HCT116 (cell line): ENCODE measurements around the gene ATP8B3. TPM values are rescaled to one million over a fixed set of nuclear protein-coding genes. Genes with fewer than 3 reads are reported as not detected.
A peak's percentile ranks its signal among the peaks of the same experiment; 100 is the strongest.

Experiments
- ATAC-seq: fragments of 200-7000 bp; cut with Tn5 transposase; 2 replicates; pipeline ENCODE4 v1.9.1; 2020; ENCODE audit warnings: mild to moderate bottlenecking, moderate library complexity
- BruUV-seq: library from RNA; stranded (reverse); fragments of 400-500 nt; replicated peaks from 2 replicates; lab custom pipeline; 2021; lab: Mats Ljungman, UMichigan
- CTCF ChIA-PET: fragments of 300-600 bp; sonication (Branson Sonifier 250); formaldehyde crosslinking; loops from one replicate; lab custom pipeline; 2021; ENCODE audit warnings: antibody characterized with exemption; lab: Charles Lee
- POLR2A ChIA-PET: fragments of 300-600, 350-600 bp; sonication (Branson Sonifier 250); formaldehyde crosslinking; loops from one replicate; lab custom pipeline; 2021; ENCODE audit warnings: antibody characterized with exemption; lab: Charles Lee
- RAD21 ChIA-PET, 2 experiments: fragments of 300-600 bp; sonication (Branson Sonifier 250); formaldehyde crosslinking; loops; one replicate each; lab custom pipeline; 2023; ENCODE audit warnings: low total read pairs in 2 of 2; ENCODE audit not compliant: uncharacterized antibody in 2 of 2, unreplicated experiment in 2 of 2, low non-redundant PET in 1 of 2; lab: Charles Lee
- DNase-seq: peaks from one replicate; pipeline ENCODE4 v3.0.0-alpha.2; 2010; ENCODE audit warnings: low read depth, low spot score
- H2AFZ ChIP-seq: fragments of 200-600 bp; shearing (Covaris generic), sonication (generic); 2 replicates; pipeline ENCODE4 v1.6.1; 2017; ENCODE audit warnings: low read depth, mixed run types, mixed read lengths, antibody characterized with exemption, low read length; ENCODE audit not compliant: poor library complexity, severe bottlenecking
- H3K27ac ChIP-seq: 2 replicates; pipeline ENCODE4 v1.5.1; 2012; ENCODE audit warnings: low read depth, low read length
- H3K27me3 ChIP-seq: fragments of 200-600 bp; sonication (generic); 2 replicates; pipeline ENCODE4 v1.6.1; 2016; ENCODE audit warnings: mixed run types, low read length, mixed read lengths; ENCODE audit not compliant: insufficient read depth
- H3K36me3 ChIP-seq, 2 experiments: fragments of 200-500 bp in 1 of 2; fragments of 200-600 bp in 1 of 2; sonication (Bioruptor generic) in 1 of 2; sonication (generic) in 1 of 2; 2 replicates each; pipeline versions ENCODE4 v1.5.1 to v1.6.1; 2014 to 2016; ENCODE audit warnings: low read length in 2 of 2, inconsistent platforms in 1 of 2, mixed read lengths in 1 of 2, mixed run types in 1 of 2; ENCODE audit not compliant: insufficient read depth in 2 of 2, control insufficient read depth in 1 of 2
- H3K4me1 ChIP-seq, 2 experiments: fragments of 200-600 bp in 1 of 2; sonication (generic) in 1 of 2; 2 replicates each; pipeline versions ENCODE4 v1.5.1 to v1.6.1; 2012 to 2017; ENCODE audit warnings: low read length in 2 of 2, inconsistent platforms in 1 of 2, mild to moderate bottlenecking in 1 of 2, mixed read lengths in 1 of 2, mixed run types in 1 of 2, moderate library complexity in 1 of 2; ENCODE audit not compliant: insufficient read depth in 2 of 2, control insufficient read depth in 1 of 2
- H3K4me2 ChIP-seq: fragments of 200-600 bp; sonication (generic); 2 replicates; pipeline ENCODE4 v1.6.1; 2017; ENCODE audit warnings: mixed run types, low read length, mixed read lengths
- H3K4me3 ChIP-seq, 2 experiments: fragments of 200-600 bp in 1 of 2; sonication (generic) in 1 of 2; replicated peaks in 1 of 2; 2 replicates each; pipeline ENCODE4 v1.5.1; 2011 to 2016; ENCODE audit warnings: low read length in 2 of 2, control low read depth in 1 of 2, low read depth in 1 of 2, mild to moderate bottlenecking in 1 of 2, mixed read lengths in 1 of 2, mixed run types in 1 of 2
- H3K79me2 ChIP-seq: fragments of 200-600 bp; sonication (generic); 2 replicates; pipeline ENCODE4 v1.6.1; 2017; ENCODE audit warnings: mild to moderate bottlenecking, mixed run types, low read length, moderate library complexity, mixed read lengths; ENCODE audit not compliant: insufficient read depth
- H3K9ac ChIP-seq: fragments of 200-600 bp; sonication (generic); 2 replicates; pipeline ENCODE4 v1.6.1; 2016; ENCODE audit warnings: low read length, mixed read lengths
- H3K9me2 ChIP-seq: fragments of 200-600 bp; sonication (generic), shearing (Covaris generic); 2 replicates; pipeline ENCODE4 v1.6.1; 2017; ENCODE audit warnings: mixed run types, mild to moderate bottlenecking, moderate library complexity; ENCODE audit not compliant: insufficient read depth
- H3K9me3 ChIP-seq, 2 experiments: fragments of 200-500 bp in 1 of 2; fragments of 200-600 bp in 1 of 2; sonication (Bioruptor generic) in 1 of 2; sonication (generic) in 1 of 2; 2 replicates each; pipeline ENCODE4 v1.6.1; 2014 to 2017; ENCODE audit warnings: low read length in 2 of 2, mixed read lengths in 2 of 2, inconsistent platforms in 1 of 2, low read depth in 1 of 2, mild to moderate bottlenecking in 1 of 2, mixed run types in 1 of 2, moderate library complexity in 1 of 2; ENCODE audit not compliant: control insufficient read depth in 1 of 2, insufficient read depth in 1 of 2
- H4K20me1 ChIP-seq: fragments of 200-600 bp; sonication (generic), shearing (Covaris generic); 2 replicates; pipeline ENCODE4 v1.6.1; 2017; ENCODE audit warnings: mixed run types, mild to moderate bottlenecking, moderate library complexity; ENCODE audit not compliant: insufficient read depth
- EGR1 ChIP-seq: IDR thresholded peaks from 2 replicates; pipeline ENCODE4 v1.6.1; 2012; ENCODE audit warnings: low read depth
- EZH2 ChIP-seq: fragments of 200-600 bp; sonication (generic); IDR thresholded peaks from 2 replicates; pipeline ENCODE4 v1.6.1; 2017; ENCODE audit warnings: antibody characterized with exemption, mixed run types
- POLR2AphosphoS5 ChIP-seq: IDR thresholded peaks from 2 replicates; pipeline ENCODE4 v1.6.1; 2011; ENCODE audit warnings: mild to moderate bottlenecking, low read depth, low read length, moderate library complexity
- SIN3A ChIP-seq: IDR thresholded peaks from 2 replicates; pipeline ENCODE4 v1.6.1; 2012; ENCODE audit warnings: low read depth
- ZBTB33 ChIP-seq: IDR thresholded peaks from 2 replicates; pipeline ENCODE4 v1.6.1; 2011; ENCODE audit warnings: mild to moderate bottlenecking, low read length, moderate library complexity; ENCODE audit not compliant: insufficient replicate concordance; ENCODE audit errors: extremely low read depth
- ZFX ChIP-seq: fragments of 450-650 bp; IDR thresholded peaks from 2 replicates; pipeline ENCODE4 v1.6.1; 2017
- ZNF274 ChIP-seq: fragments of 200-500 bp; sonication (Bioruptor generic); IDR thresholded peaks from 2 replicates; pipeline ENCODE4 v1.6.1; 2014; ENCODE audit warnings: mild to moderate bottlenecking, low read depth, low read length, inconsistent platforms
- intact Hi-C: fragments of 100-400 bp; cut with micrococcal nuclease; formaldehyde crosslinking; loops from 2 replicates; pipeline ENCODE4 v1.10.0; 2022
- total RNA-seq: library from RNA; stranded (reverse); gene quantifications from one replicate; pipeline ENCODE4 v1.2.1, GENCODE V29; 2021; ENCODE audit not compliant: unreplicated experiment

Gene ATP8B3
- total RNA-seq, 1 experiment from 2014 or later, result 17.0 TPM

GRCh38 chr19:1747285-1748114 lies 64.6 kb downstream of the ATP8B3 start (continued):
- TF ChIP-seq ZBTB33 (peak; percentile 53), ZFX (no peak)

DNA sequence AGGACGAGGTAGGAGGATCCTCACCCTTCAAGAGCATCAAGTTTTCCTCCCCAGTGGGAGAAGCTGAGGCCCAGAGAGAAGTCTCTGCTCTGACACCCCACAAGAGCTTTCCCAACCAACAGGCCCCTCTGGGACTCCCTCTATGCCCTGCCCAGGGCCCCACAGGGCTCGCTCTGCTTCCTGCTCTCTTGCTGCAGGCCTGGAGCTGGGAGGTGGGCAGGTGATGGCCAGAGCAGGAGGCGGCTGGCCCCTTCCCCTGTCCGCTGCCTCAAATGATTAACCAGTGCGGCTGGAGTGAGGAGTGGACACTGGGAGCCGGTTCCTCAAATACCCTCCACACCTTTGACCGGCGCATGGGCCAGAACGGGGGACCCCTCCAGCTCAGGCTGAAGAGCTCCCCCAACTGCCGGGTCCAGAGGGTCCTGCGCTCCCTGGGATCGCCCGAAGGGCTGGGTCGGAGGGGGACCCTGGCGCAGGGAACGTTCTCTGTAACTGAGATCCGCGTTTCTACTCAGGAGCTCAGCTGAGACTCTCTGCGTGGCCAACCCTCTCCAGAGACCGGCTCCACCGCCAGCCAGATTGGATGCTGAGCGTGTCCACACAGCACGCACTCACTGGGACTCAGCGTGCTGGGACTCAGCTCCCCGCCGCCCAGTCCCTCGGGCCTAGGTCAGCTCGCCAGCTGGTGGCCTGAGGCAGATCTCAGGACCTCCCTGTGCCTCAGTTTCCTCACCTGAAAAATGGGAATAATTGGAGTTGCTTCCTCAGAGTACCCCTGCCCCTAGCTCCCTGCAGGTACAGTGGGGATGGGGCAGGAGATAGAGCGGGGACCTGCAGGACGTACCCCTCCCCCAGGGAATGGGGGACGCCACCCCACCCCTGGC lies 65.4 kb downstream of the ATP8B3 start:
- Histone ChIP-seq H4K20me1 (no peaks in the 10 kb centered on the region), H3K27me3 (no peaks in the 10 kb centered on the region), H3K9me3 (no peaks in the 10 kb centered on the region), H3K4me3 (peak overlapping the region; percentile 45 to 58), H3K4me1 (peaks cover 31 to 69% of the 10 kb centered on the region in 2 experiments), H3K79me2 (peaks cover 27% of the 10 kb centered on the region; the same call in 1 of the 2 replicates), H3K27ac (peak overlapping the region; percentile 100), H3K9ac (peak overlapping the region; percentile 98), H3K36me3 (no peaks in the 10 kb centered on the region), H2AFZ (no peak overlapping the region), H3K4me2 (peak overlapping the region; percentile 86), H3K9me2 (no peaks in the 10 kb centered on the region)
- ChIA-PET POLR2A (interaction anchor here (0.9 to 2.3 kb wide), 12 partner anchors 8 to 477 kb away, joined by 3 to 12 read pairs (median 4); partner anchors contain the start of genes CIRBP and TCF3), RAD21 (interaction anchor here (0.6 to 1.7 kb wide), 8 partner anchors 9 to 87 kb away, joined by 3 to 8 read pairs (median 4); no protein-coding TSS in a partner anchor), CTCF (interaction anchor here (0.7 to 1.9 kb wide), 6 partner anchors 20 to 201 kb away, joined by 3 to 11 read pairs (median 4); no protein-coding TSS in a partner anchor)
- ATAC-seq (peak; percentile 37), DNase-seq (peak; percentile 48)
- intact Hi-C loops, result loop anchor here (5.0 kb wide), 1 partner anchor 74 kb away; no protein-coding TSS in a partner anchor
- TF ChIP-seq SIN3A (peak; percentile 39; the same call in 1 of the 2 replicates), ZNF274 (no peak), ZFX (no peak), EZH2 (no peak), POLR2AphosphoS5 (peak; percentile 55), EGR1 (no peak)
- no TSS peak for BruUV-seq
